HepG2 (cell line): Measurements from ENCODE around the gene ZNF79. TPM values are rescaled to one million over a fixed set of nuclear protein-coding genes. Genes with fewer than 3 reads are reported as not detected.

Experiments used
- HNRNPL ChIP-seq: fragments of 200-400 bp; formaldehyde crosslinking; IDR thresholded peaks from 2 replicates; pipeline ENCODE4 v1.6.1; 2017; ENCODE audit warnings: mild to moderate bottlenecking, low read depth, low read length
- KDM5A ChIP-seq: fragments of 200-600 bp; sonication (generic); IDR thresholded peaks from 2 replicates; pipeline ENCODE4 v1.7.0; 2018; ENCODE audit warnings: antibody characterized with exemption, mild to moderate bottlenecking, low read length, borderline replicate concordance
- MEIS1 ChIP-seq: sonication (generic); formaldehyde crosslinking; IDR thresholded peaks from 2 replicates; pipeline ENCODE4 v1.9.0; 2021; ENCODE audit warnings: mild to moderate bottlenecking, missing genetic modification reagents, moderate library complexity, borderline replicate concordance
- PAWR ChIP-seq: sonication (generic); formaldehyde crosslinking; IDR thresholded peaks from 2 replicates; pipeline ENCODE4 v1.4.0; 2020; ENCODE audit warnings: missing genetic modification reagents, mild to moderate bottlenecking, borderline replicate concordance
- PHF5A ChIP-seq: IDR thresholded peaks from one replicate; pipeline ENCODE4 v1.6.1; 2018; ENCODE audit warnings: low read depth, missing genetic modification reagents; ENCODE audit not compliant: unreplicated experiment
- SALL2 ChIP-seq: sonication (generic); formaldehyde crosslinking; IDR thresholded peaks from 2 replicates; pipeline ENCODE4 v1.8.1; 2023; ENCODE audit warnings: mild to moderate bottlenecking, missing genetic modification reagents, inconsistent platforms
- ZFP36L2 ChIP-seq: sonication (generic); formaldehyde crosslinking; IDR thresholded peaks from 2 replicates; pipeline ENCODE4 v1.4.0; 2020; ENCODE audit warnings: missing genetic modification reagents
- ZNF234 ChIP-seq: sonication (generic); formaldehyde crosslinking; conservative IDR thresholded peaks from 2 replicates; pipeline ENCODE4 v1.5.1; 2020; ENCODE audit warnings: mild to moderate bottlenecking, missing genetic modification reagents
- ZNF569 ChIP-seq: sonication (generic); formaldehyde crosslinking; IDR thresholded peaks from 2 replicates; pipeline ENCODE4 v1.5.0; 2020; ENCODE audit warnings: mild to moderate bottlenecking, missing genetic modification reagents, moderate library complexity, borderline replicate concordance
- ZNF607 ChIP-seq: sonication (generic); formaldehyde crosslinking; IDR thresholded peaks from 2 replicates; pipeline ENCODE4 v1.5.1; 2020; ENCODE audit warnings: missing genetic modification reagents, mild to moderate bottlenecking, borderline replicate concordance
- ZNF614 ChIP-seq: IDR thresholded peaks from 2 replicates; pipeline ENCODE4 v1.6.1; 2018; ENCODE audit warnings: missing biosample characterization, missing genetic modification reagents, inconsistent platforms, borderline replicate concordance
- polyA plus RNA-seq, 8 experiments: library from polyadenylated mRNA; depleted of rRNA in 3 of 8; stranded (reverse) in 7 of 8; unstranded in 1 of 8; fragments of >200 nt; fragmentation: Illumina TruSeq in 4 of 8; extraction: Trizol in 4 of 8; gene quantifications; 2 replicates each; pipeline versions ENCODE4 v1.2.1 to v1.2.3, GENCODE V29; 2011 to 2016; ENCODE audit warnings: low read depth in 4 of 8, missing spikeins in 1 of 8, mixed read lengths in 1 of 8; ENCODE audit not compliant: insufficient read depth in 1 of 8
- total RNA-seq, 5 experiments: library from RNA; depleted of rRNA; stranded (reverse); fragments of >200 nt; fragmentation: Illumina TruSeq; extraction: Trizol; gene quantifications; 2 replicates each; pipeline ENCODE4 v1.2.3, GENCODE V29; 2016; ENCODE audit warnings: low read depth in 1 of 5
- TF ChIP-seq, protein P1 (sequence below), 2 experiments: fragments of 450-650 bp in 1 of 2; sonication (generic) in 1 of 2; formaldehyde crosslinking in 1 of 2; IDR thresholded peaks; 2 replicates each; pipeline versions ENCODE4 v1.6.1 to v1.8.0; 2016 to 2022; ENCODE audit warnings: antibody characterized with exemption in 1 of 2, mild to moderate bottlenecking in 1 of 2, missing genetic modification reagents in 1 of 2
- TF ChIP-seq, protein P2 (sequence below), 2 experiments: IDR thresholded peaks; 2 replicates each; pipeline ENCODE4 v1.6.1; 2011 to 2012; ENCODE audit warnings: low read length in 2 of 2, borderline replicate concordance in 1 of 2, low read depth in 1 of 2, mild to moderate bottlenecking in 1 of 2, moderate library complexity in 1 of 2

The ZNF79 gene
- total and polyA plus RNA-seq, 2 of the 13 experiments (the other 11 are each of a cell fraction or from before 2014, with no cell fraction given) = 3.7 to 8.1 TPM

- TF ChIP-seq, protein P1, sequence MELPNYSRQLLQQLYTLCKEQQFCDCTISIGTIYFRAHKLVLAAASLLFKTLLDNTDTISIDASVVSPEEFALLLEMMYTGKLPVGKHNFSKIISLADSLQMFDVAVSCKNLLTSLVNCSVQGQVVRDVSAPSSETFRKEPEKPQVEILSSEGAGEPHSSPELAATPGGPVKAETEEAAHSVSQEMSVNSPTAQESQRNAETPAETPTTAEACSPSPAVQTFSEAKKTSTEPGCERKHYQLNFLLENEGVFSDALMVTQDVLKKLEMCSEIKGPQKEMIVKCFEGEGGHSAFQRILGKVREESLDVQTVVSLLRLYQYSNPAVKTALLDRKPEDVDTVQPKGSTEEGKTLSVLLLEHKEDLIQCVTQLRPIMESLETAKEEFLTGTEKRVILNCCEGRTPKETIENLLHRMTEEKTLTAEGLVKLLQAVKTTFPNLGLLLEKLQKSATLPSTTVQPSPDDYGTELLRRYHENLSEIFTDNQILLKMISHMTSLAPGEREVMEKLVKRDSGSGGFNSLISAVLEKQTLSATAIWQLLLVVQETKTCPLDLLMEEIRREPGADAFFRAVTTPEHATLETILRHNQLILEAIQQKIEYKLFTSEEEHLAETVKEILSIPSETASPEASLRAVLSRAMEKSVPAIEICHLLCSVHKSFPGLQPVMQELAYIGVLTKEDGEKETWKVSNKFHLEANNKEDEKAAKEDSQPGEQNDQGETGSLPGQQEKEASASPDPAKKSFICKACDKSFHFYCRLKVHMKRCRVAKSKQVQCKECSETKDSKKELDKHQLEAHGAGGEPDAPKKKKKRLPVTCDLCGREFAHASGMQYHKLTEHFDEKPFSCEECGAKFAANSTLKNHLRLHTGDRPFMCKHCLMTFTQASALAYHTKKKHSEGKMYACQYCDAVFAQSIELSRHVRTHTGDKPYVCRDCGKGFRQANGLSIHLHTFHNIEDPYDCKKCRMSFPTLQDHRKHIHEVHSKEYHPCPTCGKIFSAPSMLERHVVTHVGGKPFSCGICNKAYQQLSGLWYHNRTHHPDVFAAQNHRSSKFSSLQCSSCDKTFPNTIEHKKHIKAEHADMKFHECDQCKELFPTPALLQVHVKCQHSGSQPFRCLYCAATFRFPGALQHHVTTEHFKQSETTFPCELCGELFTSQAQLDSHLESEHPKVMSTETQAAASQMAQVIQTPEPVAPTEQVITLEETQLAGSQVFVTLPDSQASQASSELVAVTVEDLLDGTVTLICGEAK (IDR thresholded peaks at IDR 0.05) = no peak
- TF ChIP-seq, protein P1 (CRISPR knock-in tag; IDR thresholded peaks at IDR 0.05) = no peak; the same call in 1 of the 2 replicates
- no peak for TF ChIP-seq HNRNPL
- TF ChIP-seq ZNF569 (CRISPR knock-in tag) = no peak
- TF ChIP-seq ZFP36L2 (CRISPR knock-in tag) = no peak
- no peak for TF ChIP-seq KDM5A
- no peak for TF ChIP-seq ZNF614 (CRISPR knock-in tag)
- TF ChIP-seq MEIS1 (CRISPR knock-in tag) = no peak
- TF ChIP-seq PHF5A (CRISPR knock-in tag) = no peak
- TF ChIP-seq ZNF607 (CRISPR knock-in tag) = peak; percentile 72
- peak; percentile 61; the same call in 1 of the 2 replicates for TF ChIP-seq SALL2 (CRISPR knock-in tag)
- TF ChIP-seq, protein P2, sequence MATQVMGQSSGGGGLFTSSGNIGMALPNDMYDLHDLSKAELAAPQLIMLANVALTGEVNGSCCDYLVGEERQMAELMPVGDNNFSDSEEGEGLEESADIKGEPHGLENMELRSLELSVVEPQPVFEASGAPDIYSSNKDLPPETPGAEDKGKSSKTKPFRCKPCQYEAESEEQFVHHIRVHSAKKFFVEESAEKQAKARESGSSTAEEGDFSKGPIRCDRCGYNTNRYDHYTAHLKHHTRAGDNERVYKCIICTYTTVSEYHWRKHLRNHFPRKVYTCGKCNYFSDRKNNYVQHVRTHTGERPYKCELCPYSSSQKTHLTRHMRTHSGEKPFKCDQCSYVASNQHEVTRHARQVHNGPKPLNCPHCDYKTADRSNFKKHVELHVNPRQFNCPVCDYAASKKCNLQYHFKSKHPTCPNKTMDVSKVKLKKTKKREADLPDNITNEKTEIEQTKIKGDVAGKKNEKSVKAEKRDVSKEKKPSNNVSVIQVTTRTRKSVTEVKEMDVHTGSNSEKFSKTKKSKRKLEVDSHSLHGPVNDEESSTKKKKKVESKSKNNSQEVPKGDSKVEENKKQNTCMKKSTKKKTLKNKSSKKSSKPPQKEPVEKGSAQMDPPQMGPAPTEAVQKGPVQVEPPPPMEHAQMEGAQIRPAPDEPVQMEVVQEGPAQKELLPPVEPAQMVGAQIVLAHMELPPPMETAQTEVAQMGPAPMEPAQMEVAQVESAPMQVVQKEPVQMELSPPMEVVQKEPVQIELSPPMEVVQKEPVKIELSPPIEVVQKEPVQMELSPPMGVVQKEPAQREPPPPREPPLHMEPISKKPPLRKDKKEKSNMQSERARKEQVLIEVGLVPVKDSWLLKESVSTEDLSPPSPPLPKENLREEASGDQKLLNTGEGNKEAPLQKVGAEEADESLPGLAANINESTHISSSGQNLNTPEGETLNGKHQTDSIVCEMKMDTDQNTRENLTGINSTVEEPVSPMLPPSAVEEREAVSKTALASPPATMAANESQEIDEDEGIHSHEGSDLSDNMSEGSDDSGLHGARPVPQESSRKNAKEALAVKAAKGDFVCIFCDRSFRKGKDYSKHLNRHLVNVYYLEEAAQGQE (IDR thresholded peaks at IDR 0.05; ENCODE audit: borderline replicate concordance in 1 of 2, low read depth in 1 of 2, low read length in 2 of 2) = peak in 1 of 2 experiments; percentile 66; a peak in 1 of 4 replicates
- TF ChIP-seq ZNF234 = peak; percentile 70; the same call in 1 of the 2 replicates
- no peak for TF ChIP-seq PAWR (CRISPR knock-in tag)
These were observed 27.2 kb upstream of the ZNF79 start, which contains the start of gene SLC2A8 (continued) for GRCh38 chr9:127396808-127397645.
